Right lobe of liver (tissue), 6 donors: ENCODE measurements around the gene P2RX7. TPM values are rescaled to one million over a fixed set of nuclear protein-coding genes. Genes with fewer than 3 reads are reported as not detected.

Experiments
- ATAC-seq, 4 donors: fragments of 200-7000 bp; cut with Tn5 transposase; one replicate each; pipeline ENCODE4 v1.9.1; 2020; ENCODE audit warnings: mild to moderate bottlenecking in 4 of 4, moderate library complexity in 4 of 4
- DNase-seq, 3 donors: peaks; one replicate each; pipeline ENCODE4 v3.0.0-alpha.2; 2020
- H3K27ac ChIP-seq, 3 donors: fragments of 200-600 bp; one replicate each; pipeline ENCODE4 v1.8.0; 2022
- H3K27me3 ChIP-seq, 2 donors: fragments of 200-600 bp; one replicate each; pipeline ENCODE4 v1.8.0; 2022
- H3K36me3 ChIP-seq, 4 donors: fragments of 200-600 bp; sonication (generic) in 1 of 4; one replicate each; pipeline versions ENCODE4 v1.5.1 to v1.8.0; 2017 to 2022; ENCODE audit warnings: control low read depth in 1 of 4
- H3K4me1 ChIP-seq, 4 donors: fragments of 200-600 bp; sonication (generic) in 1 of 4; one replicate each; pipeline versions ENCODE4 v1.5.1 to v1.8.0; 2017 to 2022; ENCODE audit warnings: control low read depth in 1 of 4
- H3K4me3 ChIP-seq, 3 donors: fragments of 200-600 bp; one replicate each; pipeline ENCODE4 v1.8.0; 2022
- H3K9me3 ChIP-seq, 4 donors: fragments of 200-600 bp; sonication (generic) in 1 of 4; one replicate each; pipeline versions ENCODE4 v1.5.1 to v1.8.0; 2017 to 2022; ENCODE audit warnings: control low read depth in 1 of 4
- POLR2A ChIP-seq: fragments of 450-650 bp; IDR thresholded peaks from one replicate; pipeline ENCODE4 v1.6.1; 2017; ENCODE audit warnings: antibody characterized with exemption, mild to moderate bottlenecking
- WGBS: methylation state at CpG from one replicate; pipeline ENCODE4 v1.1.6; 2018; ENCODE audit warnings: low coverage, low lambda C conversion rate; ENCODE audit not compliant: insufficient coverage; ENCODE audit errors: missing lambda C conversion rate; 5-methylcytosine and 5-hydroxymethylcytosine counted together
- intact Hi-C, 2 donors: fragments of 100-400 bp; cut with DNase I; formaldehyde crosslinking; loops; one replicate each; pipeline versions ENCODE4 v1.11.2 to v1.14.1; 2022
- total RNA-seq, 6 experiments: library from RNA; depleted of rRNA in 2 of 6; stranded (reverse); fragments of >200 nt in 2 of 6; fragmentation: NEBNext Ultra II Directional in 3 of 6; extraction: Animal tissue kit (Norgen Biotek cat#: 25700) in 3 of 6; gene quantifications; one replicate each; pipeline versions ENCODE4 v1.1.0 to v1.2.4, GENCODE V29; 2016 to 2023
- TF ChIP-seq, protein P1 (sequence below), 4 donors: fragments of 200-600 bp in 3 of 4; fragments of 450-650 bp in 1 of 4; IDR thresholded peaks; one replicate each; pipeline versions ENCODE4 v1.5.1 to v1.8.0; 2016 to 2022; ENCODE audit warnings: antibody characterized with exemption in 4 of 4, mild to moderate bottlenecking in 2 of 4
- donor health status: DM: no; HTN: yes; CAD: no.
- donor health status: DM: no; HTN: no; CAD: no.
- donor health status: DM: no; HTN: no; CAD: no.
- donor health status: DM: no; HTN: yes; CAD: no.
- donor health status: DM: no; HTN: yes; CAD: no.

Gene P2RX7
- total RNA-seq, 6 experiments from 2014 or later: 2.5 to 11.4 (median 3.4) TPM

DNA sequence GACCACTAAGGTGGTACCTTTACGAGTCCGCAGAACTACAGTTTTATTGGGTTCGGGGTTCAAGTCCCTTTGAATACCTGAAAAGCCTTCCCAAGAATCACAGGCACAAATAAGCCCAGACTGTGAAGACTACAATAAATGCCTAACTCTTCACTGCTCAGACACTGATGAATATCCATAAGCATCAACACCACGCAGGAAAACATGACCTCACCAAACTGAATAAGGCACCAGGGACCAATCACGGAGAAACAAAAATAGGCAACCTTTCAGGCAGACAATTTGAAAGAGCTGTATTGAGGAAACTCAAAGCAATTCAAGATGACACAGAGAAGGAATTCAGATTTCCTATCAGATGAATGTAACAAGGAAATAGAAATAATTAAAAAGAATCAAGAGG lies 24.2 kb upstream of the P2RX7 start:
- 83% methylated on average over 5 of the region's 5 CpGs for WGBS
- H3K4me1 ChIP-seq: no peaks in the 10 kb centered on the region
- ATAC-seq: no peak

DNA sequence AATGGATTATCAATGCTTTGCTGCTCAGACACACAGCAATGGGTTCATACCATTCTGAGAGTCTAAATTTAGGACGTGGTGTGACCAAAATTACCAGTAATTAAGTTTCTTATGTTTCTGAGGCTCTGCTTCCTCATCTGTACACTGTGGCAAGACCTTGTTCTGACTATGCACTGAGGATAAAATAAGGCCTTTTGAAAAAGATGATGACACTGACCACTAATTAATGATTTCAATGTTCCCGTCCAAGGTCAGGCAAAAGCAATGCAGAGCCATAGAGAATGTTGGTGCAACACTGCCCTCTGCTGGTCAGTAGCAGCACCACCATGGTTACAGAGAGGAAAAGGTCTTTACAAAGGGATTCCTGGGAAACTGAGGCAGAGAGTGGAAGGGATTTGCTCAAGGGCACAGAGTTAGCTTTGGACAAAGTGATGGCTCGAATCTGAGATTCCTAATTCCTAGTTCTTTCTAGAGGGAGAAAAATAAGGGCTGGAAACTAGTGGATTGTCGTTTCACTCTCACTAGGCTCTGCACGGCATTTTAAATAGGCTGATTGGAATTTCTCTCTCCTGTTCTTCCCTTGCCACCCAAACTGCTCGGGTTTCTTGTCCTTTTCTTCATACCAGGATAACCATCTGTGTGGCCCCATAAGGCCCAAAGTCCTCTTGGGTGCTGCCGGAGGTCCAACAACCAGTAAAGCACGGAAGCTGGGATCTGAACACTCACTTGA lies 22.3 kb upstream of the P2RX7 start:
- H3K9me3 ChIP-seq: no peaks in the 10 kb centered on the region
- no peaks in the 10 kb centered on the region for H3K27me3 ChIP-seq
- intact Hi-C loops: no loop called here
- no peak overlapping the region for H3K27ac ChIP-seq
- ATAC-seq (peak; percentile 87 to 95 (median 92)), DNase-seq (peak in 2 of 3 donors; percentile 51 to 69)
- no peaks in the 10 kb centered on the region for H3K36me3 ChIP-seq
- WGBS: 53% methylated on average over 8 of the region's 8 CpGs
- TF ChIP-seq, protein P1, sequence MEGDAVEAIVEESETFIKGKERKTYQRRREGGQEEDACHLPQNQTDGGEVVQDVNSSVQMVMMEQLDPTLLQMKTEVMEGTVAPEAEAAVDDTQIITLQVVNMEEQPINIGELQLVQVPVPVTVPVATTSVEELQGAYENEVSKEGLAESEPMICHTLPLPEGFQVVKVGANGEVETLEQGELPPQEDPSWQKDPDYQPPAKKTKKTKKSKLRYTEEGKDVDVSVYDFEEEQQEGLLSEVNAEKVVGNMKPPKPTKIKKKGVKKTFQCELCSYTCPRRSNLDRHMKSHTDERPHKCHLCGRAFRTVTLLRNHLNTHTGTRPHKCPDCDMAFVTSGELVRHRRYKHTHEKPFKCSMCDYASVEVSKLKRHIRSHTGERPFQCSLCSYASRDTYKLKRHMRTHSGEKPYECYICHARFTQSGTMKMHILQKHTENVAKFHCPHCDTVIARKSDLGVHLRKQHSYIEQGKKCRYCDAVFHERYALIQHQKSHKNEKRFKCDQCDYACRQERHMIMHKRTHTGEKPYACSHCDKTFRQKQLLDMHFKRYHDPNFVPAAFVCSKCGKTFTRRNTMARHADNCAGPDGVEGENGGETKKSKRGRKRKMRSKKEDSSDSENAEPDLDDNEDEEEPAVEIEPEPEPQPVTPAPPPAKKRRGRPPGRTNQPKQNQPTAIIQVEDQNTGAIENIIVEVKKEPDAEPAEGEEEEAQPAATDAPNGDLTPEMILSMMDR (IDR thresholded peaks at IDR 0.05): peak; percentile 95 to 98 (median 97)
- TF ChIP-seq POLR2A: no peak
- H3K4me3 ChIP-seq: no peak overlapping the region
- H3K4me1 ChIP-seq: no peaks in the 10 kb centered on the region

More for the DNA sequence above, 24.2 kb upstream of the P2RX7 start:
- Histone ChIP-seq H3K27ac (no peak overlapping the region), H3K9me3 (no peaks in the 10 kb centered on the region), H3K4me3 (no peak overlapping the region), H3K27me3 (no peaks in the 10 kb centered on the region), H3K36me3 (no peaks in the 10 kb centered on the region)
- no peak for TF ChIP-seq POLR2A
- TF ChIP-seq, protein P1 (IDR thresholded peaks at IDR 0.05): no peak
- intact Hi-C loops: loop anchor here in 1 of 2 donors (5.0 kb wide), 1 partner anchor 46 kb away; no protein-coding TSS in a partner anchor
- DNase-seq: no peak

DNA sequence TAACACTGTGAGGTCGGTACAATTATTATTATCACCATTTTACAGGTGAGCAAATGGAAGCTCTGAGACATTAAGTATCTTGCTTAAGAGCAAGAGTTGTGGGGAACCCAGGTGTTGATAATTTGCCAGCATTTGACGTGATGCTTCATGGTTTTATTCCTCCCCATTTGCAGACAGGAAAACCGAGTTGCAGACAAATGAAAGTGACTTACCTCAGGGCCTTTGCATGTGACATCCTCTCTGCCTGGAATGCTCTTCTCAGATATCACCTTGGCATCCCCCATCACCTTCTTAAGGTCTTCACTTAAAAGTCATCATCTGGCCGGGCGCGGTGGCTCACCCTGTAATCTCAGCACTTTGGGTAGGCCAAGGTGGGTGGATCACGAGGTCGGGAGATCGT lies 21.0 kb upstream of the P2RX7 start:
- intact Hi-C loops: no loop called here
- DNase-seq (no peak), ATAC-seq (no peak)
- Histone ChIP-seq H3K4me3 (no peak overlapping the region), H3K36me3 (no peaks in the 10 kb centered on the region), H3K27ac (no peak overlapping the region), H3K27me3 (no peaks in the 10 kb centered on the region), H3K4me1 (peaks cover 0 to 6% (median 0%) of the 10 kb centered on the region in 4 donors), H3K9me3 (no peaks in the 10 kb centered on the region)
- WGBS: 75% methylated on average over 8 of the region's 9 CpGs
- no peak for TF ChIP-seq POLR2A
- TF ChIP-seq, protein P1 (IDR thresholded peaks at IDR 0.05): no peak

DNA sequence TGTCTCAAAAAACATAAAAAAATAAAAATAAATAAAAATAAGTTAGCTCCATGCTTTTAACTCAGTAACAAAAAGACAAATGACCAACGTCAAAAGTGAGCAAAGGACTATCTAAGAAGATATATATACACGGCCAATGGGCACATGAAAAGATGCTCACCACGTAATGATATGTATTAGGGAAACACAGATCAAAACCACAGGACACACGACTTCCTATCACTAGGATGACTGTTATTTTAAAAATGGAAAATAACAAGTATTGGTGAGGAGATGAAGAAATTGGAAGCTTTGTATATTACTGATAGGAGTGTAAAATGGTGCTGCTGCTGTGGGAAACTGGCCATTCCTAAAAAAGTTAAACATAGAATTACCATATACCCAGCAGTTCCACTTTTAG lies 20.2 kb upstream of the P2RX7 start:
- no peak overlapping the region for H3K27ac ChIP-seq
- intact Hi-C loops: no loop called here
- TF ChIP-seq, protein P1 (IDR thresholded peaks at IDR 0.05): no peak
- no peak for TF ChIP-seq POLR2A
- WGBS: 55% methylated on average over 4 of the region's 4 CpGs
- DNase-seq (no peak), ATAC-seq (no peak)
- H3K36me3 ChIP-seq: no peaks in the 10 kb centered on the region
- no peak overlapping the region for H3K4me3 ChIP-seq
- no peaks in the 10 kb centered on the region for H3K9me3 ChIP-seq
- peaks cover 0 to 13% (median 2%) of the 10 kb centered on the region in 4 donors for H3K4me1 ChIP-seq
- H3K27me3 ChIP-seq: no peaks in the 10 kb centered on the region
